Esophagus muscularis mucosa (tissue), 4 donors: ENCODE data around the gene PPME1. TPM values are rescaled to one million over a fixed set of nuclear protein-coding genes. Genes with fewer than 3 reads are reported as not detected.

Source experiments
- DNase-seq: peaks from one replicate; pipeline ENCODE4 v3.0.0-alpha.2; 2017; ENCODE audit errors: extremely low spot score
- H3K27ac ChIP-seq, 4 donors: fragments of 200-600 bp; sonication (generic); replicated peaks in 1 of 4; 1 replicate in 3 of 4; 2 replicates in 1 of 4; pipeline ENCODE4 v1.5.1; 2016 to 2019; ENCODE audit warnings: mild to moderate bottlenecking in 1 of 4
- H3K27me3 ChIP-seq, 4 donors: fragments of 200-600 bp; sonication (generic); one replicate each; pipeline versions ENCODE4 v1.5.1 to v1.6.0; 2016 to 2019
- H3K36me3 ChIP-seq, 4 donors: fragments of 200-600 bp; sonication (generic); one replicate each; pipeline ENCODE4 v1.5.1; 2016 to 2019
- H3K4me1 ChIP-seq, 4 donors: fragments of 200-600 bp; sonication (generic); one replicate each; pipeline ENCODE4 v1.5.1; 2016 to 2019
- H3K4me3 ChIP-seq, 4 donors: fragments of 200-600 bp; sonication (generic); 1 replicate in 2 of 4; 2 replicates in 2 of 4; pipeline ENCODE4 v1.5.1; 2016 to 2019; ENCODE audit warnings: mild to moderate bottlenecking in 4 of 4, moderate library complexity in 1 of 4
- H3K9me3 ChIP-seq, 4 donors: fragments of 200-600 bp; sonication (generic); 1 replicate in 3 of 4; 2 replicates in 1 of 4; pipeline ENCODE4 v1.5.1; 2016 to 2019
- CTCF ChIP-seq, 3 experiments: fragments of 200-600 bp in 2 of 3; fragments of 450-650 bp in 1 of 3; sonication (generic) in 2 of 3; IDR thresholded peaks; one replicate each; pipeline ENCODE4 v1.5.1; 2017 to 2019; ENCODE audit warnings: antibody characterized with exemption in 3 of 3, mild to moderate bottlenecking in 2 of 3, moderate library complexity in 1 of 3
- EP300 ChIP-seq: sonication (generic); formaldehyde crosslinking; IDR thresholded peaks from one replicate; pipeline ENCODE4 v1.6.1; 2017; ENCODE audit warnings: antibody characterized with exemption
- POLR2A ChIP-seq: fragments of 450-650 bp; IDR thresholded peaks from one replicate; pipeline ENCODE4 v1.6.1; 2017; ENCODE audit warnings: antibody characterized with exemption, moderate library complexity, mild to moderate bottlenecking, low read depth
- POLR2AphosphoS5 ChIP-seq, 2 donors: sonication (generic); formaldehyde crosslinking; IDR thresholded peaks; one replicate each; pipeline ENCODE4 v1.6.1; 2017; ENCODE audit warnings: antibody characterized with exemption in 2 of 2
- WGBS: methylation state at CpG from one replicate; pipeline ENCODE4 v1.1.5; 2018; 5-methylcytosine and 5-hydroxymethylcytosine counted together
- intact Hi-C: fragments of 100-400 bp; cut with DNase I; formaldehyde crosslinking; loops from one replicate; pipeline ENCODE4 v1.15.1; 2023
- total RNA-seq, 4 donors: library from RNA; depleted of rRNA; stranded (reverse); fragments of >200 nt; gene quantifications; one replicate each; pipeline versions ENCODE4 v1.1.0 to v1.2.1, GENCODE V29; 2016

Gene PPME1
- total RNA-seq, 4 donors from 2014 or later: 25.3 to 45.2 (median 31.0) TPM

GRCh38 chr11:74153224-74153623, 17.9 kb upstream of the PPME1 start:
- Histone ChIP-seq H3K36me3 (peaks cover 0 to 11% (median 0%) of the 10 kb centered on the region in 4 donors), H3K4me3 (no peak overlapping the region), H3K9me3 (peaks cover 0 to 5% (median 0%) of the 10 kb centered on the region in 4 donors), H3K4me1 (peaks cover 0 to 5% (median 2%) of the 10 kb centered on the region in 4 donors), H3K27me3 (no peaks in the 10 kb centered on the region), H3K27ac (no peak overlapping the region)
- no peak for TF ChIP-seq POLR2A
- no peak for TF ChIP-seq EP300
- no peak for TF ChIP-seq CTCF (IDR thresholded peaks at IDR 0.05)
- no peak for TF ChIP-seq POLR2AphosphoS5 (IDR thresholded peaks at IDR 0.05)
- intact Hi-C loops: no loop called here
- no peak for DNase-seq

- intact Hi-C loops: no loop called here
- Histone ChIP-seq H3K36me3 (peaks cover 0 to 19% (median 0%) of the 10 kb centered on the region in 4 donors), H3K27ac (no peak overlapping the region), H3K4me1 (peaks cover 0 to 5% (median 2%) of the 10 kb centered on the region in 4 donors), H3K27me3 (no peaks in the 10 kb centered on the region), H3K4me3 (no peak overlapping the region), H3K9me3 (peaks cover 0 to 5% (median 0%) of the 10 kb centered on the region in 4 donors)
- WGBS: 94% methylated on average over 1 of the region's 1 CpG
- TF ChIP-seq EP300 (no peak), POLR2A (no peak), POLR2AphosphoS5 (IDR thresholded peaks at IDR 0.05) (no peak), CTCF (IDR thresholded peaks at IDR 0.05) (no peak)
- no peak for DNase-seq
Observed at GRCh38 chr11:74154620-74155281, 16.3 kb upstream of the PPME1 start.

- TF ChIP-seq POLR2A (no peak), EP300 (no peak), CTCF (IDR thresholded peaks at IDR 0.05) (no peak), POLR2AphosphoS5 (IDR thresholded peaks at IDR 0.05) (no peak)
- Histone ChIP-seq H3K27me3 (no peaks in the 10 kb centered on the region), H3K27ac (no peak overlapping the region), H3K9me3 (peaks cover 0 to 5% (median 0%) of the 10 kb centered on the region in 4 donors), H3K36me3 (peaks cover 0 to 19% (median 0%) of the 10 kb centered on the region in 4 donors), H3K4me1 (peaks cover 0 to 5% (median 2%) of the 10 kb centered on the region in 4 donors), H3K4me3 (no peak overlapping the region)
- no peak for DNase-seq
- 94% methylated on average over 1 of the region's 1 CpG for WGBS
- intact Hi-C loops: no loop called here
Observed at GRCh38 chr11:74157169-74157568, 13.9 kb upstream of the PPME1 start.

- peaks cover 5 to 36% (median 15%) of the 10 kb centered on the region in 4 donors for H3K36me3 ChIP-seq
- DNase-seq: no peak
- no peaks in the 10 kb centered on the region for H3K27me3 ChIP-seq
- no peak overlapping the region for H3K27ac ChIP-seq
- H3K9me3 ChIP-seq: no peaks in the 10 kb centered on the region
- H3K4me1 ChIP-seq: peaks cover 0 to 3% (median 2%) of the 10 kb centered on the region in 4 donors
- intact Hi-C loops: no loop called here
- H3K4me3 ChIP-seq: no peak overlapping the region
- no peak for TF ChIP-seq EP300
- no peak for TF ChIP-seq CTCF (IDR thresholded peaks at IDR 0.05)
- TF ChIP-seq POLR2AphosphoS5 (IDR thresholded peaks at IDR 0.05): no peak
- no peak for TF ChIP-seq POLR2A
Observed at GRCh38 chr11:74159642-74160041, 11.4 kb upstream of the PPME1 start.
